Retinal pigment epithelial cell (primary cell): Measurements from ENCODE around the gene CDH13.

Source experiments
- DNase-seq: peaks from one replicate; pipeline ENCODE4 v3.0.0-alpha.2; 2010; ENCODE audit warnings: low read depth
- H3K4me3 ChIP-seq: 2 replicates; pipeline ENCODE4 v1.5.1; 2011; ENCODE audit warnings: mild to moderate bottlenecking, low read length, control low read depth, moderate library complexity
- CTCF ChIP-seq: conservative IDR thresholded peaks from 2 replicates; pipeline ENCODE4 v1.5.1; 2011; ENCODE audit warnings: low read depth, low read length, control low read depth, inconsistent platforms

Gene CDH13

GRCh38 chr16:83365166-83365565 is 738.4 kb downstream of the CDH13 start:
- TF ChIP-seq CTCF, result no peak
- no peak overlapping the region for H3K4me3 ChIP-seq
- DNase-seq, result peak; percentile 35

- no peak for TF ChIP-seq CTCF
- no peak overlapping the region for H3K4me3 ChIP-seq
Measured at GRCh38 chr16:83366228-83366627, 739.5 kb downstream of the CDH13 start.

GRCh38 chr16:83374979-83375378 is 748.2 kb downstream of the CDH13 start:
- no peak for DNase-seq
- no peak for TF ChIP-seq CTCF
- H3K4me3 ChIP-seq, result no peak overlapping the region

More at GRCh38 chr16:83366228-83366627, 739.5 kb downstream of the CDH13 start:
- no peak for DNase-seq

- TF ChIP-seq CTCF, result no peak
- H3K4me3 ChIP-seq, result no peak overlapping the region
- DNase-seq, result no peak
Measured at GRCh38 chr16:83389751-83390150, 763.0 kb downstream of the CDH13 start.

GRCh38 chr16:83390759-83391158 is 764.0 kb downstream of the CDH13 start:
- no peak overlapping the region for H3K4me3 ChIP-seq
- no peak for DNase-seq
- no peak for TF ChIP-seq CTCF

GRCh38 chr16:83392743-83393142 is 766.0 kb downstream of the CDH13 start:
- no peak for TF ChIP-seq CTCF
- no peak for DNase-seq
- H3K4me3 ChIP-seq, result no peak overlapping the region

- no peak for DNase-seq
- no peak overlapping the region for H3K4me3 ChIP-seq
- TF ChIP-seq CTCF, result no peak
Measured at GRCh38 chr16:83393196-83393981, 766.6 kb downstream of the CDH13 start.
